OCI-LY3 (cell line): ENCODE measurements around the gene RRP1.

Experiments used
- H2AFZ ChIP-seq: fragments of 200-600, 300-600 bp; shearing (Covaris generic); 2 replicates; pipeline ENCODE4 v1.6.0; 2014; ENCODE audit warnings: antibody characterized with exemption, low read depth, low read length
- H3K27ac ChIP-seq: fragments of 200-600, 300-600 bp; sonication (generic); 2 replicates; pipeline ENCODE4 v1.5.1; 2014; ENCODE audit warnings: mild to moderate bottlenecking, low read length, moderate library complexity, mixed read lengths
- H3K27me3 ChIP-seq: fragments of 200-600, 300-600 bp; sonication (generic); 2 replicates; pipeline ENCODE4 v1.6.1; 2014; ENCODE audit warnings: low read depth, low read length, mixed read lengths
- H3K36me3 ChIP-seq: fragments of 200-600, 300-600 bp; sonication (generic); replicated peaks from 2 replicates; pipeline ENCODE3; 2014; ENCODE audit warnings: low read depth, low read length, mixed read lengths
- H3K4me1 ChIP-seq: fragments of 300-600, 200-600 bp; sonication (generic); 2 replicates; pipeline ENCODE4 v1.6.1; 2014; ENCODE audit warnings: low read length, mixed read lengths
- H3K4me2 ChIP-seq: fragments of 200-600, 300-600 bp; sonication (generic); 2 replicates; pipeline ENCODE4 v1.6.1; 2014; ENCODE audit warnings: low read length, mixed read lengths
- H3K4me3 ChIP-seq: fragments of 300-600, 200-600 bp; sonication (generic); 2 replicates; pipeline ENCODE4 v1.5.1; 2014; ENCODE audit warnings: antibody characterized with exemption, mild to moderate bottlenecking, low read length, moderate library complexity
- H3K79me2 ChIP-seq: fragments of 300-600, 200-600 bp; shearing (Covaris generic); 2 replicates; pipeline ENCODE4 v1.6.1; 2014; ENCODE audit warnings: mild to moderate bottlenecking, low read length, mixed read lengths
- H3K9ac ChIP-seq: fragments of 300-600, 200-600 bp; shearing (Covaris generic); 2 replicates; pipeline ENCODE4 v1.6.0; 2014; ENCODE audit warnings: mild to moderate bottlenecking, low read length, moderate library complexity
- H3K9me3 ChIP-seq: fragments of 200-600, 300-600 bp; shearing (Covaris generic); 2 replicates; pipeline ENCODE4 v1.6.1; 2014; ENCODE audit warnings: low read length, mixed read lengths; ENCODE audit not compliant: insufficient read depth
- H4K20me1 ChIP-seq: fragments of 200-600, 300-600 bp; sonication (generic); 2 replicates; pipeline ENCODE4 v1.6.1; 2016; ENCODE audit warnings: low read length, mixed read lengths; ENCODE audit not compliant: insufficient read depth
- CTCF ChIP-seq: fragments of 200-600, 300-600 bp; sonication (generic); IDR thresholded peaks from 2 replicates; pipeline ENCODE4 v1.5.1; 2014; ENCODE audit warnings: antibody characterized with exemption, low read length, low read depth
- EZH2phosphoT487 ChIP-seq: fragments of 200-600 bp; shearing (Covaris generic); IDR thresholded peaks from 2 replicates; pipeline ENCODE4 v1.6.1; 2018; ENCODE audit warnings: antibody characterized with exemption, mixed run types, low read depth

Gene RRP1

GRCh38 chr21:43835050-43835449 lies 45.7 kb downstream of the RRP1 start:
- no peaks in the 10 kb centered on the region for H4K20me1 ChIP-seq
- H3K27ac ChIP-seq: no peak overlapping the region
- H3K4me2 ChIP-seq: no peak overlapping the region
- no peaks in the 10 kb centered on the region for H3K36me3 ChIP-seq
- no peak overlapping the region for H3K4me3 ChIP-seq
- H2AFZ ChIP-seq: no peak overlapping the region
- TF ChIP-seq EZH2phosphoT487 (no peak), CTCF (no peak)
- H3K27me3 ChIP-seq: no peaks in the 10 kb centered on the region
- no peaks in the 10 kb centered on the region for H3K4me1 ChIP-seq
- no peak overlapping the region for H3K9ac ChIP-seq
- H3K79me2 ChIP-seq: no peaks in the 10 kb centered on the region
- H3K9me3 ChIP-seq: no peaks in the 10 kb centered on the region

DNA sequence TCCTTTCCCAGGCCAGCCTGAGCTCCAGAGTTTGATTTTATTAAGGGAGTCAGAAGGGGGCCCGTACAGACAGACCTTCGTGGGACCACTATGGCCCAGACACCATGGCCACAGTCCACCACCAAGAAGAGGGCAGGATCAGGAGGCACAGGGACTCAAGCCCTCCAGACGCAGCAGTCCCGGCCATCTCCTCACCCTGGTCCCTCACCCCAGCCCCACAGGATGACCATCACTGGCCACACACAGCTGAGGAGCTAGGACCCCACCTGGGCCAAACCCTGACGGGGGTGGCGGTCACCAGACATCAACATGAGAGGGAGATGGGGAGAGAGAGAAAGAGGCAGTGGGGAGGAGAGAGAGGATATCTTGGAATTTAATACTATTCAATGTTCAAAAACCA lies 46.5 kb downstream of the RRP1 start:
- Histone ChIP-seq H3K4me2 (no peak overlapping the region), H3K4me3 (no peak overlapping the region), H3K4me1 (no peaks in the 10 kb centered on the region), H3K79me2 (no peaks in the 10 kb centered on the region), H3K9ac (no peak overlapping the region), H3K27me3 (no peaks in the 10 kb centered on the region), H3K9me3 (no peaks in the 10 kb centered on the region), H2AFZ (no peak overlapping the region), H4K20me1 (no peaks in the 10 kb centered on the region), H3K27ac (no peak overlapping the region), H3K36me3 (no peaks in the 10 kb centered on the region)
- TF ChIP-seq EZH2phosphoT487 (no peak), CTCF (no peak)

- TF ChIP-seq EZH2phosphoT487 (no peak), CTCF (no peak)
- Histone ChIP-seq H3K79me2 (no peaks in the 10 kb centered on the region), H3K27me3 (no peaks in the 10 kb centered on the region), H3K27ac (no peak overlapping the region), H4K20me1 (no peaks in the 10 kb centered on the region), H3K4me1 (no peaks in the 10 kb centered on the region), H3K4me2 (no peak overlapping the region), H2AFZ (no peak overlapping the region), H3K4me3 (no peak overlapping the region), H3K9me3 (no peaks in the 10 kb centered on the region), H3K9ac (no peak overlapping the region), H3K36me3 (no peaks in the 10 kb centered on the region)
Measured at GRCh38 chr21:43836616-43837015, 47.2 kb downstream of the RRP1 start.

GRCh38 chr21:43840259-43840658 lies 50.9 kb downstream of the RRP1 start:
- TF ChIP-seq EZH2phosphoT487 (no peak), CTCF (no peak)
- Histone ChIP-seq H2AFZ (no peak overlapping the region), H3K4me2 (no peak overlapping the region), H3K36me3 (no peaks in the 10 kb centered on the region), H3K9me3 (no peaks in the 10 kb centered on the region), H3K27me3 (no peaks in the 10 kb centered on the region), H3K79me2 (no peaks in the 10 kb centered on the region), H3K4me1 (peaks cover 13% of the 10 kb centered on the region), H3K4me3 (no peak overlapping the region), H3K9ac (no peak overlapping the region), H4K20me1 (no peaks in the 10 kb centered on the region), H3K27ac (no peak overlapping the region)
